Endothelial cell of umbilical vein (primary cell): ENCODE measurements around the gene PTGR3. TPM values are rescaled to one million over a fixed set of nuclear protein-coding genes. Genes with fewer than 3 reads are reported as not detected.

Experiments used
- BruUV-seq: library from RNA; stranded (reverse); fragments of 400-500 nt; replicated peaks from 2 replicates; lab custom pipeline; 2021; lab: Mats Ljungman, UMichigan
- CTCF ChIA-PET: fragments of 300-600, 350-600 bp; sonication (Branson Sonifier 250); formaldehyde crosslinking; loops from one replicate; lab custom pipeline; 2021; ENCODE audit warnings: antibody characterized with exemption, inconsistent platforms; lab: Charles Lee
- POLR2A ChIA-PET: fragments of 300-600, 350-600 bp; sonication (Branson Sonifier 250); formaldehyde crosslinking; loops from one replicate; lab custom pipeline; 2021; ENCODE audit warnings: antibody characterized with exemption, inconsistent platforms; lab: Charles Lee
- DNase-seq: peaks from one replicate; pipeline ENCODE4 v3.0.0-alpha.2; 2011; ENCODE audit warnings: low read depth, low spot score
- FAIRE-seq: peaks from 2 replicates; lab custom pipeline; 2011; peaks lifted over from hg19 to GRCh38; lab: Jason Lieb, UNC
- H2AFZ ChIP-seq: 2 replicates; pipeline ENCODE4 v1.6.0; 2012; ENCODE audit warnings: low read depth, low read length, control low read depth, inconsistent platforms
- H3K27ac ChIP-seq: 2 replicates; pipeline ENCODE4 v1.5.1; 2011; ENCODE audit warnings: low read depth, mild to moderate bottlenecking, control low read depth, low read length, moderate library complexity; ENCODE audit not compliant: insufficient read depth
- H3K27me3 ChIP-seq, 2 experiments: 2 replicates each; pipeline versions ENCODE4 v1.6.0 to v1.6.1; 2011; ENCODE audit warnings: low read length in 2 of 2, mixed read lengths in 1 of 2; ENCODE audit not compliant: control insufficient read depth in 2 of 2, insufficient read depth in 2 of 2
- H3K36me3 ChIP-seq, 2 experiments: 2 replicates in 1 of 2; 3 replicates in 1 of 2; pipeline ENCODE4 v1.5.1; 2011; ENCODE audit warnings: low read length in 2 of 2, mild to moderate bottlenecking in 1 of 2, moderate library complexity in 1 of 2; ENCODE audit not compliant: control insufficient read depth in 2 of 2, insufficient read depth in 2 of 2; ENCODE audit errors: extremely low read depth in 1 of 2
- H3K4me1 ChIP-seq: 3 replicates; pipeline ENCODE4 v1.5.1; 2011; ENCODE audit warnings: mild to moderate bottlenecking, low read length; ENCODE audit not compliant: control insufficient read depth, insufficient read depth; ENCODE audit errors: extremely low read depth
- H3K4me2 ChIP-seq: 2 replicates; pipeline ENCODE4 v1.6.1; 2011; ENCODE audit warnings: low read length, control low read depth, mixed read lengths; ENCODE audit not compliant: insufficient read depth
- H3K4me3 ChIP-seq, 3 experiments: fragments of 200-600 bp in 1 of 3; sonication (generic), shearing (Covaris generic) in 1 of 3; replicated peaks in 1 of 3; 2 replicates each; pipeline ENCODE4 v1.5.1; 2011 to 2016; ENCODE audit warnings: control low read depth in 3 of 3, low read length in 3 of 3, mild to moderate bottlenecking in 2 of 3, inconsistent platforms in 1 of 3, low read depth in 1 of 3, moderate library complexity in 1 of 3; ENCODE audit not compliant: insufficient read depth in 1 of 3
- H3K79me2 ChIP-seq: 2 replicates; pipeline ENCODE4 v1.6.0; 2012; ENCODE audit warnings: low read length, inconsistent platforms; ENCODE audit not compliant: control insufficient read depth, insufficient read depth
- H3K9ac ChIP-seq: replicated peaks from 2 replicates; pipeline ENCODE3; 2011; ENCODE audit warnings: low read length, control low read depth; ENCODE audit not compliant: insufficient read depth; ENCODE audit errors: extremely low read depth
- H3K9me1 ChIP-seq: replicated peaks from 3 replicates; pipeline ENCODE4 v1.6.0; 2011; ENCODE audit warnings: mild to moderate bottlenecking, low read length; ENCODE audit not compliant: control insufficient read depth, insufficient read depth; ENCODE audit errors: extremely low read depth
- H3K9me3 ChIP-seq: replicated peaks from 2 replicates; pipeline ENCODE4 v1.5.1; 2012; ENCODE audit warnings: low read length, inconsistent platforms; ENCODE audit not compliant: control insufficient read depth, insufficient read depth
- H4K20me1 ChIP-seq: replicated peaks from 2 replicates; pipeline ENCODE3; 2011; ENCODE audit warnings: mild to moderate bottlenecking, low read length; ENCODE audit not compliant: control insufficient read depth, insufficient read depth; ENCODE audit errors: extremely low read depth
- EZH2 ChIP-seq: IDR thresholded peaks from 2 replicates; pipeline ENCODE4 v1.6.1; 2012; ENCODE audit warnings: borderline replicate concordance, low read depth, mild to moderate bottlenecking, moderate library complexity, low read length, inconsistent platforms; ENCODE audit not compliant: severe bottlenecking
- FOS ChIP-seq: IDR thresholded peaks from 2 replicates; pipeline ENCODE4 v1.6.1; 2011; ENCODE audit warnings: mild to moderate bottlenecking, low read length, moderate library complexity, borderline replicate concordance; ENCODE audit not compliant: insufficient read depth
- GATA2 ChIP-seq: IDR thresholded peaks from 2 replicates; pipeline ENCODE4 v1.7.0; 2011; ENCODE audit warnings: low read depth, mild to moderate bottlenecking, moderate library complexity, mixed read lengths, low read length; ENCODE audit not compliant: insufficient read length, insufficient read depth
- JUN ChIP-seq: IDR thresholded peaks from 2 replicates; pipeline ENCODE4 v1.6.1; 2011; ENCODE audit warnings: borderline replicate concordance, low read depth; ENCODE audit not compliant: insufficient read length, insufficient read depth
- MYC ChIP-seq: IDR thresholded peaks from one replicate; pipeline ENCODE4 v1.6.1; 2011; ENCODE audit warnings: mild to moderate bottlenecking, low read depth, low read length
- POLR2A ChIP-seq: IDR thresholded peaks from 2 replicates; pipeline ENCODE4 v1.6.1; 2012; ENCODE audit warnings: low read depth, mild to moderate bottlenecking, control low read depth, low read length
- POLR2AphosphoS5 ChIP-seq: IDR thresholded peaks from 2 replicates; pipeline ENCODE4 v1.6.1; 2012; ENCODE audit warnings: low read depth, mild to moderate bottlenecking, control low read depth, low read length, moderate library complexity; ENCODE audit not compliant: insufficient read depth
- dilution Hi-C: fragments of 300-500 bp; cut with MboI; formaldehyde crosslinking; loops from one replicate; pipeline ENCODE4 v1.15.0; 2019; ENCODE audit warnings: low sequenced_read_pairs; ENCODE audit not compliant: extremely low pct_ligation_motif_present
- intact Hi-C: fragments of 100-400 bp; cut with micrococcal nuclease; formaldehyde crosslinking; loops from one replicate; pipeline ENCODE4 v1.10.0; 2022
- polyA plus RNA-seq, 4 experiments: library from polyadenylated mRNA; depleted of rRNA in 3 of 4; stranded (reverse) in 3 of 4; unstranded in 1 of 4; fragments of >200 nt; gene quantifications; 2 replicates each; pipeline versions ENCODE4 v1.2.1 to v1.2.3, GENCODE V29; 2011 to 2012; ENCODE audit warnings: missing spikeins in 1 of 4
- total RNA-seq: library from RNA; stranded (reverse); gene quantifications from 2 replicates; pipeline ENCODE4 v1.2.3, GENCODE V29; 2021
- TF ChIP-seq, protein P1 (sequence below): IDR thresholded peaks from 2 replicates; pipeline ENCODE4 v1.6.1; 2011; ENCODE audit not compliant: insufficient read depth, insufficient read length
- TF ChIP-seq, protein P2 (sequence below), 2 donors: IDR thresholded peaks; 1 replicate in 1 of 2; 2 replicates in 1 of 2; pipeline ENCODE4 v1.5.1; 2011; ENCODE audit warnings: low read length in 2 of 2, mild to moderate bottlenecking in 2 of 2, moderate library complexity in 2 of 2, control low read depth in 1 of 2, inconsistent platforms in 1 of 2, low read depth in 1 of 2; ENCODE audit not compliant: insufficient read depth in 1 of 2; ENCODE audit errors: extremely low read depth in 1 of 2

PTGR3 gene
- total and polyA plus RNA-seq, 2 donors (not counting 3 experiments of a cell fraction or from before 2014, with no cell fraction given), result 13.9 to 21.9 TPM

DNA sequence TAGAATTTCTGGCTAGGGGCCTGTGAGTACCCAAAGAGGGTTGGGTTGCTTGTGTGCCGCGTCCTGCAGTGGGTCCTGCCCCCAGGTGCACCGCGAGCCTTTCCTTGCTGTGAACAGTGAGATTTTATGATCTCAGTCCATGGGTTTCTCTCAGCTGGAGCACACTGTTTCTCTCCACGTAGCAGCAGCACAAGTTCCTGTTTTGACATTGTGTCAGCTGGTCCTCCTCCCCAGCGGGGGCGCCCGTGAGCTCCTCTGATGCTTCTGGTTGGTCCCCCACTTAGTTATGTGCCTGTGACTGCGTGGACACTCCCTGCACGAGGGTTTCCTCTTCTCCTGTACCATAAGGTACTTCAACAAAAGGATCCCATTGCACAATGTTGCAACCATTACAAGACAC is 31.5 kb upstream of the PTGR3 start:
- no peak for DNase-seq
- no peak for FAIRE-seq
- no peak overlapping the region for H3K4me3 ChIP-seq

More for the DNA sequence above, 31.5 kb upstream of the PTGR3 start:
- H3K79me2 ChIP-seq, result peaks cover 2% of the 10 kb centered on the region
- CTCF ChIA-PET, result interaction anchor here (0.8 to 1.5 kb wide), 2 partner anchors 9 to 11 kb away, joined by 3 to 4 read pairs; no protein-coding TSS in a partner anchor
- H3K4me2 ChIP-seq, result no peak overlapping the region
- no peaks in the 10 kb centered on the region for H3K9me1 ChIP-seq
- intact Hi-C loops (no loop called here), dilution Hi-C loops (no loop called here)
- H3K36me3 ChIP-seq, result no peaks in the 10 kb centered on the region
- no peaks in the 10 kb centered on the region for H3K27me3 ChIP-seq
- H3K27ac ChIP-seq, result no peak overlapping the region
- H2AFZ ChIP-seq, result no peak overlapping the region
- peaks cover 11% of the 10 kb centered on the region for H3K4me1 ChIP-seq
- H4K20me1 ChIP-seq, result no peaks in the 10 kb centered on the region
- no peaks in the 10 kb centered on the region for H3K9me3 ChIP-seq
- TF ChIP-seq, protein P1, sequence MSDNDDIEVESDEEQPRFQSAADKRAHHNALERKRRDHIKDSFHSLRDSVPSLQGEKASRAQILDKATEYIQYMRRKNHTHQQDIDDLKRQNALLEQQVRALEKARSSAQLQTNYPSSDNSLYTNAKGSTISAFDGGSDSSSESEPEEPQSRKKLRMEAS, result no peak
- TF ChIP-seq MYC, result no peak
- TF ChIP-seq FOS, result no peak
- no peak for TF ChIP-seq EZH2
- TF ChIP-seq GATA2, result no peak
- TF ChIP-seq POLR2AphosphoS5, result no peak
- no peak for TF ChIP-seq POLR2A
- TF ChIP-seq, protein P2, sequence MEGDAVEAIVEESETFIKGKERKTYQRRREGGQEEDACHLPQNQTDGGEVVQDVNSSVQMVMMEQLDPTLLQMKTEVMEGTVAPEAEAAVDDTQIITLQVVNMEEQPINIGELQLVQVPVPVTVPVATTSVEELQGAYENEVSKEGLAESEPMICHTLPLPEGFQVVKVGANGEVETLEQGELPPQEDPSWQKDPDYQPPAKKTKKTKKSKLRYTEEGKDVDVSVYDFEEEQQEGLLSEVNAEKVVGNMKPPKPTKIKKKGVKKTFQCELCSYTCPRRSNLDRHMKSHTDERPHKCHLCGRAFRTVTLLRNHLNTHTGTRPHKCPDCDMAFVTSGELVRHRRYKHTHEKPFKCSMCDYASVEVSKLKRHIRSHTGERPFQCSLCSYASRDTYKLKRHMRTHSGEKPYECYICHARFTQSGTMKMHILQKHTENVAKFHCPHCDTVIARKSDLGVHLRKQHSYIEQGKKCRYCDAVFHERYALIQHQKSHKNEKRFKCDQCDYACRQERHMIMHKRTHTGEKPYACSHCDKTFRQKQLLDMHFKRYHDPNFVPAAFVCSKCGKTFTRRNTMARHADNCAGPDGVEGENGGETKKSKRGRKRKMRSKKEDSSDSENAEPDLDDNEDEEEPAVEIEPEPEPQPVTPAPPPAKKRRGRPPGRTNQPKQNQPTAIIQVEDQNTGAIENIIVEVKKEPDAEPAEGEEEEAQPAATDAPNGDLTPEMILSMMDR (IDR thresholded peaks at IDR 0.05; ENCODE audit: extremely low read depth in 1 of 2, insufficient read depth in 1 of 2, low read depth in 1 of 2, low read length in 2 of 2), result no peak
- no peak for TF ChIP-seq JUN
- no TSS peak for BruUV-seq
- H3K9ac ChIP-seq, result no peak overlapping the region
- POLR2A ChIA-PET, result no interaction called here
